H1 (cell line): ENCODE measurements around the gene BAIAP2L2.

Source experiments
- EZH2 ChIP-seq: fragments of 200-600 bp; sonication (generic); IDR thresholded peaks from 2 replicates; pipeline ENCODE4 v1.7.1; 2012; ENCODE audit warnings: low read depth, mild to moderate bottlenecking, moderate library complexity, low read length, inconsistent platforms; ENCODE audit not compliant: severe bottlenecking
- TF ChIP-seq, protein P1 (sequence below), 3 experiments: IDR thresholded peaks; 1 replicate in 2 of 3; 2 replicates in 1 of 3; pipeline versions ENCODE4 v1.5.1 to v1.6.1; 2011; ENCODE audit warnings: low read length in 3 of 3, mild to moderate bottlenecking in 3 of 3, inconsistent platforms in 2 of 3, low read depth in 1 of 3, moderate library complexity in 1 of 3; ENCODE audit not compliant: insufficient read depth in 1 of 3; ENCODE audit errors: control extremely low read depth in 1 of 3

DNA sequence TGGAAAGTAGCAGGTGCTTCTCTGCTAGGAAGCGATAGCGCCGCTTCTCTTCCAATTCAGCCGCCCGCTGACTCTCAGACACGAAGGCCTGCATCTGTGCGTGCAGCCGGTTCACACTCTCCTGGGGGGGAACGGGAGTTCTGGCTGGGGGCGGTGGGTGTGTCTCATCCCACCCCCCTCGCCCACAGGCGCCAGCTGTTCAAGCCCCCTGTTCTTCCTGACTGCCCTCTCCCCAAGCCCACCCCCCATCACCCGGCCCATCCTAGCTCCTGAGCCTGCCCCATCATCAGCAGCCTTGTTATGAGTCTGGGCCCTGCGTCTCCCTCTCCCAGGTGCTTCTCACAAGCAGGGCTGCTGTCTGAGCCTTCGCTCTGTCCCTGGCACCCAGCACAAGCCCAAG is 13.4 kb downstream of the BAIAP2L2 start:
- TF ChIP-seq EZH2 = no peak
- TF ChIP-seq, protein P1, sequence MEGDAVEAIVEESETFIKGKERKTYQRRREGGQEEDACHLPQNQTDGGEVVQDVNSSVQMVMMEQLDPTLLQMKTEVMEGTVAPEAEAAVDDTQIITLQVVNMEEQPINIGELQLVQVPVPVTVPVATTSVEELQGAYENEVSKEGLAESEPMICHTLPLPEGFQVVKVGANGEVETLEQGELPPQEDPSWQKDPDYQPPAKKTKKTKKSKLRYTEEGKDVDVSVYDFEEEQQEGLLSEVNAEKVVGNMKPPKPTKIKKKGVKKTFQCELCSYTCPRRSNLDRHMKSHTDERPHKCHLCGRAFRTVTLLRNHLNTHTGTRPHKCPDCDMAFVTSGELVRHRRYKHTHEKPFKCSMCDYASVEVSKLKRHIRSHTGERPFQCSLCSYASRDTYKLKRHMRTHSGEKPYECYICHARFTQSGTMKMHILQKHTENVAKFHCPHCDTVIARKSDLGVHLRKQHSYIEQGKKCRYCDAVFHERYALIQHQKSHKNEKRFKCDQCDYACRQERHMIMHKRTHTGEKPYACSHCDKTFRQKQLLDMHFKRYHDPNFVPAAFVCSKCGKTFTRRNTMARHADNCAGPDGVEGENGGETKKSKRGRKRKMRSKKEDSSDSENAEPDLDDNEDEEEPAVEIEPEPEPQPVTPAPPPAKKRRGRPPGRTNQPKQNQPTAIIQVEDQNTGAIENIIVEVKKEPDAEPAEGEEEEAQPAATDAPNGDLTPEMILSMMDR (IDR thresholded peaks at IDR 0.05; ENCODE audit: control extremely low read depth in 1 of 3, insufficient read depth in 1 of 3, low read depth in 1 of 3, low read length in 3 of 3) = no peak
